ENCODE results near the gene SCN4B.

DNA sequence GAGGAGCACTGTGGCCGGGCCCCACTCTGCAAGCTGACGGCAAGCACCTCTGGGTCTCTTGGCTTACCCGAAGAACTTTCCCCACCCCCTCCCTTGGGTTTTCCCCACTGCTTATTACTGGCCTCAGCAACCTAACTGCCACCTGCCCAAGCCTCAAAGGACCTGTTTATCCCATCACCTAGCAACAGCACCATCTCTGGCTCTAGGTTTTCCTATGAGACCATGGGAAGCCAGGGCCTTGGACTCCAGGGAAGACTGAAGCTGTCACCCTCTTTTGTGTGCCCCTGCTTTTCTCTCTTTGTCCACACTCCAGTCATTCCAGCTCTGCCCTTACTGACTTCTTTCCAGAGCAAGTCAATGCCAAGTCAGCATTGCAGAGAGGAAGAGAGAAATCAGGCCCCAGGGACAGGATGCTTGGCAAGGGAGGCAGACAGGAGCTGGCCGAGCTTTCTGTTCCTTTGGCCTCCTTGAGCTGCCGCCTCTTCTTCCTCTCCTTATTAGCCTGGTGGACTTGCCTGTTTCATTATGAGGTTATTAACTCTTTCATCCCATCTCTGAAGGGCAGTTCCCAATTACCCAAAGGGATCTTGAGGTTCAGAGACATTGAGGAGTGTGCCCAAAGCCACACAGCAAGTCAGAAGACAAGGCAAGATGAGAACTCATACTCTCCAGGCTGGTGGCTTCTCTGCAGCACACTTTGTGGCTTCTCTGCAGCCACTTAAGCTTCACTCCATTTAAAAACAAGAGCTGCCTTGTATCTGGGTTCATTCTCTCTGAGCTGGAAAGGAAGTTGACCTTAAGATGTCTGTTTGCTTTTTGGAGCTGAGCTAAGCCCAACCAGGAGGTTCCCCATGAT, 65.5 kb downstream of the SCN4B start, which contains the start of gene SMIM35:
- TF ChIP-seq, protein P1, sequence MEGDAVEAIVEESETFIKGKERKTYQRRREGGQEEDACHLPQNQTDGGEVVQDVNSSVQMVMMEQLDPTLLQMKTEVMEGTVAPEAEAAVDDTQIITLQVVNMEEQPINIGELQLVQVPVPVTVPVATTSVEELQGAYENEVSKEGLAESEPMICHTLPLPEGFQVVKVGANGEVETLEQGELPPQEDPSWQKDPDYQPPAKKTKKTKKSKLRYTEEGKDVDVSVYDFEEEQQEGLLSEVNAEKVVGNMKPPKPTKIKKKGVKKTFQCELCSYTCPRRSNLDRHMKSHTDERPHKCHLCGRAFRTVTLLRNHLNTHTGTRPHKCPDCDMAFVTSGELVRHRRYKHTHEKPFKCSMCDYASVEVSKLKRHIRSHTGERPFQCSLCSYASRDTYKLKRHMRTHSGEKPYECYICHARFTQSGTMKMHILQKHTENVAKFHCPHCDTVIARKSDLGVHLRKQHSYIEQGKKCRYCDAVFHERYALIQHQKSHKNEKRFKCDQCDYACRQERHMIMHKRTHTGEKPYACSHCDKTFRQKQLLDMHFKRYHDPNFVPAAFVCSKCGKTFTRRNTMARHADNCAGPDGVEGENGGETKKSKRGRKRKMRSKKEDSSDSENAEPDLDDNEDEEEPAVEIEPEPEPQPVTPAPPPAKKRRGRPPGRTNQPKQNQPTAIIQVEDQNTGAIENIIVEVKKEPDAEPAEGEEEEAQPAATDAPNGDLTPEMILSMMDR (IDR thresholded peaks at IDR 0.05): no peak
- no peak for TF ChIP-seq EZH2 (IDR thresholded peaks at IDR 0.05)
- TF ChIP-seq EZH2phosphoT487 (IDR thresholded peaks at IDR 0.05): no peak

All from neural progenitor cell (in vitro differentiated cells).